ENCODE data around the gene VAV2. TPM values are rescaled to one million over a fixed set of nuclear protein-coding genes. Genes with fewer than 3 reads are reported as not detected.
A peak's percentile ranks its signal among the peaks of the same experiment; 100 is the strongest.

Gene VAV2
- total and polyA plus RNA-seq, 11 donors: 3.3 to 9.9 (median 5.3) TPM

GRCh38 chr9:133889584-133890301 is 102.4 kb downstream of the VAV2 start:
- H3K4me3 ChIP-seq: no peak overlapping the region
- 82 to 92% (median 88%) methylated on average over 18 to 24 of the region's 24 CpGs for WGBS, 4 donors
- TF ChIP-seq CTCF (IDR thresholded peaks at IDR 0.05) (no peak), POLR2A (IDR thresholded peaks at IDR 0.05) (no peak)
- no peak overlapping the region for H3K27ac ChIP-seq
- no peaks in the 10 kb centered on the region for H3K36me3 ChIP-seq
- ATAC-seq (no peak), DNase-seq (no peak)
- H3K4me1 ChIP-seq: peaks cover 0 to 7% (median 0%) of the 10 kb centered on the region in 12 donors
- intact Hi-C loops (cut with DNase I): no loop called here
- H3K27me3 ChIP-seq: no peaks in the 10 kb centered on the region
- H3K9me3 ChIP-seq: no peaks in the 10 kb centered on the region

- no peak for TF ChIP-seq CTCF (IDR thresholded peaks at IDR 0.05)
- no peak for TF ChIP-seq POLR2A (IDR thresholded peaks at IDR 0.05)
- ATAC-seq (no peak), DNase-seq (no peak)
- no peaks in the 10 kb centered on the region for H3K36me3 ChIP-seq
- H3K4me1 ChIP-seq: peaks cover 0 to 7% (median 0%) of the 10 kb centered on the region in 12 donors
- intact Hi-C loops (cut with DNase I): no loop called here
- H3K27me3 ChIP-seq: no peaks in the 10 kb centered on the region
- 84 to 96% (median 90%) methylated on average over 11 to 25 of the region's 25 CpGs for WGBS, 4 donors
- H3K27ac ChIP-seq: no peak overlapping the region
- no peaks in the 10 kb centered on the region for H3K9me3 ChIP-seq
- no peak overlapping the region for H3K4me3 ChIP-seq
Measured at GRCh38 chr9:133888809-133889491, 103.2 kb downstream of the VAV2 start.

GRCh38 chr9:133888048-133888808 is 103.9 kb downstream of the VAV2 start:
- no peak for TF ChIP-seq CTCF (IDR thresholded peaks at IDR 0.05)
- TF ChIP-seq POLR2A (IDR thresholded peaks at IDR 0.05): no peak
- H3K9me3 ChIP-seq: no peaks in the 10 kb centered on the region
- H3K4me1 ChIP-seq: peaks cover 0 to 7% (median 0%) of the 10 kb centered on the region in 12 donors
- intact Hi-C loops (cut with DNase I): no loop called here
- no peaks in the 10 kb centered on the region for H3K36me3 ChIP-seq
- peak in 1 of 4 donors; percentile 24 for ATAC-seq
- no peak for DNase-seq
- no peaks in the 10 kb centered on the region for H3K27me3 ChIP-seq
- H3K4me3 ChIP-seq: no peak overlapping the region
- no peak overlapping the region for H3K27ac ChIP-seq
- WGBS, 4 donors: 81 to 88% (median 85%) methylated on average over 25 of the region's 25 CpGs

GRCh38 chr9:133887540-133888047 is 104.5 kb downstream of the VAV2 start:
- DNase-seq (peak in 1 of 5 donors; percentile 43), ATAC-seq (peak in 1 of 4 donors; percentile 13)
- H3K4me1 ChIP-seq: peaks cover 0 to 7% (median 0%) of the 10 kb centered on the region in 12 donors
- TF ChIP-seq POLR2A (IDR thresholded peaks at IDR 0.05): no peak
- no peak for TF ChIP-seq CTCF (IDR thresholded peaks at IDR 0.05)
- no peaks in the 10 kb centered on the region for H3K9me3 ChIP-seq
- intact Hi-C loops (cut with DNase I): no loop called here
- H3K27ac ChIP-seq: no peak overlapping the region
- no peaks in the 10 kb centered on the region for H3K27me3 ChIP-seq
- no peaks in the 10 kb centered on the region for H3K36me3 ChIP-seq
- 83 to 86% (median 84%) methylated on average over 17 to 18 of the region's 18 CpGs for WGBS, 4 donors
- H3K4me3 ChIP-seq: no peak overlapping the region

Data from heart left ventricle (tissue), 16 donors.